ENCODE measurements around the gene GAB4. TPM values are rescaled to one million over a fixed set of nuclear protein-coding genes. Genes with fewer than 3 reads are reported as not detected.
A peak's percentile ranks its signal among the peaks of the same experiment; 100 is the strongest.

GAB4 gene
- total RNA-seq, 1 donor from 2014 or later, result not detected

- Mint-ChIP-seq H3K4me1 (no peaks in the 10 kb centered on the region), H3K9me3 (peaks cover 51% of the 10 kb centered on the region)
Observed at GRCh38 chr22:16962501-16962900, 45.5 kb downstream of the GAB4 start.

DNA sequence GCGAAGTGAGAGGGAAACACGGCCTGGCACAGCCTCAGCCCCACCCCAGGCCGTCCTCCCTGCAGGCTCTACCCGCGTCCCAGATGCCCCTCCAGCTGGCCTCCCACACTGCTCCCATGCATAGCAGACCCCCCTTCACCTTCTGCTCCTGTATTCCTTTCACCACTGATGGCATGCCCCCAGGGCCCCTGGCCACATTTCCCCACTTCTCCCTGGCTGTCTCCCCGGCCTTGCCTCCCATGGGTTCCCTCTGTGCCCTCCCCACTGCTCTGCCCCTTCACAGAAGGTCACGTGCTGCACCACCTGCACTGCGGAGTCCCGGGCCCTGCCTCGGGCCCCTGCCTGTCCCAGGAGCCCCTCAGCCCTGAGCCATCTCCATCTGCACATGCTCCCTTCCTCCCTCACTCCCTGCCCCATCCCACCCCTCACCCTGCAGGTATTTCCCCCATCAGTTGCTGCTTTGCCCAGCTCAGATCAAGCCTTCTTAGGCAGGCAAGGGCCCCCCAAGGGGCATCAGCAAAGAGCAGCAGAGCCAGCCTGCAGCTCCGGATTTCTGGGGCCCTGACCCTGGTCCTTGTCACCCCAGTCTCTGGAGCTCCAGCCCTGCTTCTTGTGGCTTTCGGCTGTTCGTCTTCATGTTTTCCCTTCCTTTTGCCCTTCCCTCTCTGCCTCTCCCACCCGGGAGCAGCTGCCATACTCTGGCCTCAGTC is 46.4 kb downstream of the GAB4 start:
- TF ChIP-seq, protein P1, sequence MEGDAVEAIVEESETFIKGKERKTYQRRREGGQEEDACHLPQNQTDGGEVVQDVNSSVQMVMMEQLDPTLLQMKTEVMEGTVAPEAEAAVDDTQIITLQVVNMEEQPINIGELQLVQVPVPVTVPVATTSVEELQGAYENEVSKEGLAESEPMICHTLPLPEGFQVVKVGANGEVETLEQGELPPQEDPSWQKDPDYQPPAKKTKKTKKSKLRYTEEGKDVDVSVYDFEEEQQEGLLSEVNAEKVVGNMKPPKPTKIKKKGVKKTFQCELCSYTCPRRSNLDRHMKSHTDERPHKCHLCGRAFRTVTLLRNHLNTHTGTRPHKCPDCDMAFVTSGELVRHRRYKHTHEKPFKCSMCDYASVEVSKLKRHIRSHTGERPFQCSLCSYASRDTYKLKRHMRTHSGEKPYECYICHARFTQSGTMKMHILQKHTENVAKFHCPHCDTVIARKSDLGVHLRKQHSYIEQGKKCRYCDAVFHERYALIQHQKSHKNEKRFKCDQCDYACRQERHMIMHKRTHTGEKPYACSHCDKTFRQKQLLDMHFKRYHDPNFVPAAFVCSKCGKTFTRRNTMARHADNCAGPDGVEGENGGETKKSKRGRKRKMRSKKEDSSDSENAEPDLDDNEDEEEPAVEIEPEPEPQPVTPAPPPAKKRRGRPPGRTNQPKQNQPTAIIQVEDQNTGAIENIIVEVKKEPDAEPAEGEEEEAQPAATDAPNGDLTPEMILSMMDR (IDR thresholded peaks at IDR 0.05; ENCODE audit: unreplicated experiment), result no peak
- peaks cover 5% of the 10 kb centered on the region for H3K36me3 Mint-ChIP-seq
- no peaks in the 10 kb centered on the region for H3K4me1 Mint-ChIP-seq
- H3K27ac Mint-ChIP-seq, result no peak overlapping the region
- H3K27me3 Mint-ChIP-seq (ENCODE audit: low read depth), result no peaks in the 10 kb centered on the region
- DNase-seq (ENCODE audit: low spot score in 2 of 2, unreplicated experiment in 2 of 2), result peak in 1 of 2 experiments; percentile 29
- H3K9me3 Mint-ChIP-seq, result peaks cover 50% of the 10 kb centered on the region
- no peak overlapping the region for H3K4me3 Mint-ChIP-seq

More at GRCh38 chr22:16962501-16962900, 45.5 kb downstream of the GAB4 start:
- Mint-ChIP-seq H3K36me3 (peaks cover 5% of the 10 kb centered on the region), H3K4me3 (no peak overlapping the region), H3K27me3 (ENCODE audit: low read depth) (no peaks in the 10 kb centered on the region), H3K27ac (no peak overlapping the region)
- DNase-seq (ENCODE audit: low spot score in 2 of 2, unreplicated experiment in 2 of 2), result no peak
- TF ChIP-seq, protein P1 (IDR thresholded peaks at IDR 0.05; ENCODE audit: unreplicated experiment), result no peak

DNA sequence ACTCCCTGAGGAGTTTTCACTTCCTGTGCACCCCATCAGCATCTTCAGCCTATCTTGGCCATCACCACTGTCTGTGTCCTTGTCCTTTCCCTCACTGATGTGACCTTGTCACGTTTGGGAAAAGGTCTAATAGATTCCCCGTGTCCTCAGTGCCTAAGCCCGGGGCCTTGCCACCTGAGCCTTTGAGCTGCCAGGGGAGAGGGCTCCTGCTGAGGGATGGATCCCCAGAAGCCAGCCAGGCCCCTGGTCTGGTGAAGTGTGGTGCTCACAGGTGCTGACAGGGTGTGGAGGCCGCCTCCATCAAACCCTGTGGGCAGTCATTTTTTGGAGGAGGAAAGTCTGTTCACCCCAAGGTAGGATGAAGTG is 47.2 kb downstream of the GAB4 start:
- H3K4me1 Mint-ChIP-seq, result no peaks in the 10 kb centered on the region
- TF ChIP-seq, protein P1 (IDR thresholded peaks at IDR 0.05; ENCODE audit: unreplicated experiment), result no peak
- no peak overlapping the region for H3K4me3 Mint-ChIP-seq
- H3K27me3 Mint-ChIP-seq (ENCODE audit: low read depth), result no peaks in the 10 kb centered on the region
- peaks cover 45% of the 10 kb centered on the region for H3K9me3 Mint-ChIP-seq
- H3K27ac Mint-ChIP-seq, result no peak overlapping the region
- H3K36me3 Mint-ChIP-seq, result peaks cover 3% of the 10 kb centered on the region
- no peak for DNase-seq (ENCODE audit: low spot score in 2 of 2, unreplicated experiment in 2 of 2)

- no peak overlapping the region for H3K27ac Mint-ChIP-seq
- H3K27me3 Mint-ChIP-seq (ENCODE audit: low read depth), result no peaks in the 10 kb centered on the region
- no peaks in the 10 kb centered on the region for H3K4me1 Mint-ChIP-seq
- peaks cover 3% of the 10 kb centered on the region for H3K36me3 Mint-ChIP-seq
- H3K9me3 Mint-ChIP-seq, result peaks cover 46% of the 10 kb centered on the region
- TF ChIP-seq, protein P1 (IDR thresholded peaks at IDR 0.05; ENCODE audit: unreplicated experiment), result no peak
- no peak overlapping the region for H3K4me3 Mint-ChIP-seq
- no peak for DNase-seq (ENCODE audit: low spot score in 2 of 2, unreplicated experiment in 2 of 2)
Observed at GRCh38 chr22:16960220-16960883, 47.7 kb downstream of the GAB4 start.

- H3K36me3 Mint-ChIP-seq, result peaks cover 3% of the 10 kb centered on the region
- no peak overlapping the region for H3K27ac Mint-ChIP-seq
- no peaks in the 10 kb centered on the region for H3K4me1 Mint-ChIP-seq
- H3K27me3 Mint-ChIP-seq (ENCODE audit: low read depth), result no peaks in the 10 kb centered on the region
- no peak overlapping the region for H3K4me3 Mint-ChIP-seq
- no peak for DNase-seq (ENCODE audit: low spot score in 2 of 2, unreplicated experiment in 2 of 2)
- H3K9me3 Mint-ChIP-seq, result peaks cover 51% of the 10 kb centered on the region
- TF ChIP-seq, protein P1 (IDR thresholded peaks at IDR 0.05; ENCODE audit: unreplicated experiment), result no peak
Observed at GRCh38 chr22:16959345-16959930, 48.6 kb downstream of the GAB4 start.
